Lower leg skin (tissue), 3 donors: ENCODE measurements around the gene GPR32.

ENCODE experiments used
- POLR2A ChIP-seq, 2 donors: fragments of 450-650 bp; IDR thresholded peaks; one replicate each; pipeline ENCODE4 v1.6.1; 2016 to 2017; ENCODE audit warnings: antibody characterized with exemption in 2 of 2, mild to moderate bottlenecking in 1 of 2, moderate library complexity in 1 of 2
- TF ChIP-seq, protein P1 (sequence below), 3 donors: fragments of 450-650 bp; IDR thresholded peaks; one replicate each; pipeline ENCODE4 v1.5.1; 2016; ENCODE audit warnings: antibody characterized with exemption in 3 of 3, mild to moderate bottlenecking in 3 of 3, moderate library complexity in 2 of 3

- TF ChIP-seq, protein P1, sequence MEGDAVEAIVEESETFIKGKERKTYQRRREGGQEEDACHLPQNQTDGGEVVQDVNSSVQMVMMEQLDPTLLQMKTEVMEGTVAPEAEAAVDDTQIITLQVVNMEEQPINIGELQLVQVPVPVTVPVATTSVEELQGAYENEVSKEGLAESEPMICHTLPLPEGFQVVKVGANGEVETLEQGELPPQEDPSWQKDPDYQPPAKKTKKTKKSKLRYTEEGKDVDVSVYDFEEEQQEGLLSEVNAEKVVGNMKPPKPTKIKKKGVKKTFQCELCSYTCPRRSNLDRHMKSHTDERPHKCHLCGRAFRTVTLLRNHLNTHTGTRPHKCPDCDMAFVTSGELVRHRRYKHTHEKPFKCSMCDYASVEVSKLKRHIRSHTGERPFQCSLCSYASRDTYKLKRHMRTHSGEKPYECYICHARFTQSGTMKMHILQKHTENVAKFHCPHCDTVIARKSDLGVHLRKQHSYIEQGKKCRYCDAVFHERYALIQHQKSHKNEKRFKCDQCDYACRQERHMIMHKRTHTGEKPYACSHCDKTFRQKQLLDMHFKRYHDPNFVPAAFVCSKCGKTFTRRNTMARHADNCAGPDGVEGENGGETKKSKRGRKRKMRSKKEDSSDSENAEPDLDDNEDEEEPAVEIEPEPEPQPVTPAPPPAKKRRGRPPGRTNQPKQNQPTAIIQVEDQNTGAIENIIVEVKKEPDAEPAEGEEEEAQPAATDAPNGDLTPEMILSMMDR (IDR thresholded peaks at IDR 0.05): no peak
- no peak for TF ChIP-seq POLR2A (IDR thresholded peaks at IDR 0.05)
These were observed 30.8 kb downstream of the GPR32 start for GRCh38 chr19:50801107-50801506.
